Sigmoid colon (tissue), 7 donors: Measurements from ENCODE around the gene SAFB. TPM values are rescaled to one million over a fixed set of nuclear protein-coding genes. Genes with fewer than 3 reads are reported as not detected.

ENCODE experiments used
- DNase-seq: peaks from one replicate; pipeline ENCODE4 v3.0.0-alpha.2; 2019
- H3K27ac ChIP-seq, 4 donors: fragments of 200-600 bp; sonication (generic); one replicate each; pipeline ENCODE4 v1.5.1; 2016 to 2019; ENCODE audit warnings: mild to moderate bottlenecking in 1 of 4
- H3K27me3 ChIP-seq, 3 donors: fragments of 200-600 bp; sonication (generic); one replicate each; pipeline ENCODE4 v1.5.1; 2019; ENCODE audit warnings: mild to moderate bottlenecking in 1 of 3
- H3K36me3 ChIP-seq, 4 donors: fragments of 200-600 bp; sonication (generic); one replicate each; pipeline ENCODE4 v1.5.1; 2016 to 2019
- H3K4me1 ChIP-seq, 4 donors: fragments of 200-600 bp; sonication (generic); one replicate each; pipeline ENCODE4 v1.5.1; 2017 to 2019
- H3K4me3 ChIP-seq, 4 donors: fragments of 200-600 bp; sonication (generic); one replicate each; pipeline ENCODE4 v1.5.1; 2017 to 2019; ENCODE audit warnings: mild to moderate bottlenecking in 2 of 4, moderate library complexity in 1 of 4
- H3K9me3 ChIP-seq, 4 donors: fragments of 200-600 bp in 3 of 4; sonication (generic) in 3 of 4; one replicate each; pipeline versions ENCODE4 v1.5.1 to v1.6.1; 2013 to 2019
- CTCF ChIP-seq, 4 experiments: fragments of 450-650 bp in 3 of 4; fragments of 200-600 bp in 1 of 4; IDR thresholded peaks; one replicate each; pipeline ENCODE4 v1.5.1; 2016 to 2019; ENCODE audit warnings: antibody characterized with exemption in 4 of 4, mild to moderate bottlenecking in 3 of 4, moderate library complexity in 2 of 4
- EP300 ChIP-seq, 4 donors: sonication (generic); formaldehyde crosslinking; IDR thresholded peaks; one replicate each; pipeline ENCODE4 v1.6.1; 2017; ENCODE audit warnings: antibody characterized with exemption in 4 of 4
- POLR2A ChIP-seq, 2 donors: fragments of 450-650 bp; IDR thresholded peaks; one replicate each; pipeline ENCODE4 v1.6.1; 2016; ENCODE audit warnings: antibody characterized with exemption in 2 of 2, mild to moderate bottlenecking in 2 of 2, moderate library complexity in 2 of 2
- POLR2AphosphoS5 ChIP-seq, 4 donors: sonication (generic); formaldehyde crosslinking; IDR thresholded peaks; one replicate each; pipeline ENCODE4 v1.6.1; 2017; ENCODE audit warnings: antibody characterized with exemption in 4 of 4
- WGBS, 2 donors: extraction: QIAGEN DNeasy Blood & Tissue Kit; methylation state at CpG; one replicate each; pipeline ENCODE4 v1.1.7; 2013; 5-methylcytosine and 5-hydroxymethylcytosine counted together
- intact Hi-C: fragments of 100-400 bp; cut with DNase I; formaldehyde crosslinking; loops from one replicate; pipeline ENCODE4 v1.15.1; 2023
- polyA plus RNA-seq, 3 donors: library from polyadenylated mRNA; stranded (reverse); fragments of 200-250 nt; gene quantifications; one replicate each; pipeline ENCODE4 v1.2.3, GENCODE V29; 2013
- total RNA-seq, 4 donors: library from RNA; depleted of rRNA; stranded (reverse); fragments of >200 nt; gene quantifications; one replicate each; pipeline ENCODE4 v1.1.0, GENCODE V29; 2016
- donor health status: healthy with polysubstance abuse.
- donor health status: Bipolar disorder and iron deficiency.
- donor health status: healthy.

The SAFB gene
- total and polyA plus RNA-seq, 7 donors = 25.7 to 75.9 (median 54.6) TPM

- Histone ChIP-seq H3K27me3 (no peaks in the 10 kb centered on the region), H3K9me3 (no peaks in the 10 kb centered on the region), H3K4me3 (no peak overlapping the region), H3K27ac (no peak overlapping the region), H3K36me3 (peaks cover 50 to 67% (median 57%) of the 10 kb centered on the region in 4 donors), H3K4me1 (peaks cover 0 to 19% (median 17%) of the 10 kb centered on the region in 4 donors)
- no peak for TF ChIP-seq EP300 (IDR thresholded peaks at IDR 0.05)
- no peak for TF ChIP-seq POLR2A (IDR thresholded peaks at IDR 0.05)
- no peak for TF ChIP-seq CTCF (IDR thresholded peaks at IDR 0.05)
- TF ChIP-seq POLR2AphosphoS5 (IDR thresholded peaks at IDR 0.05) = no peak
- intact Hi-C loops = no loop called here
- DNase-seq = no peak
- WGBS, 2 donors = 78 to 88% methylated on average over 23 of the region's 23 CpGs
These were observed 35.2 kb upstream of the SAFB start for GRCh38 chr19:5587661-5588060.

GRCh38 chr19:5588441-5588840 lies 34.4 kb upstream of the SAFB start:
- intact Hi-C loops = no loop called here
- H3K9me3 ChIP-seq = no peaks in the 10 kb centered on the region
- no peak overlapping the region for H3K4me3 ChIP-seq
- WGBS, 2 donors = 93% methylated on average over 10 of the region's 10 CpGs
- no peak overlapping the region for H3K27ac ChIP-seq
- peaks cover 57 to 73% (median 65%) of the 10 kb centered on the region in 4 donors for H3K36me3 ChIP-seq
- no peak for DNase-seq
- peaks cover 0 to 19% (median 17%) of the 10 kb centered on the region in 4 donors for H3K4me1 ChIP-seq
- no peak for TF ChIP-seq EP300 (IDR thresholded peaks at IDR 0.05)
- no peak for TF ChIP-seq POLR2AphosphoS5 (IDR thresholded peaks at IDR 0.05)
- no peak for TF ChIP-seq POLR2A (IDR thresholded peaks at IDR 0.05)
- TF ChIP-seq CTCF (IDR thresholded peaks at IDR 0.05) = no peak
- H3K27me3 ChIP-seq = no peaks in the 10 kb centered on the region

GRCh38 chr19:5588906-5589676 lies 33.8 kb upstream of the SAFB start:
- Histone ChIP-seq H3K9me3 (no peaks in the 10 kb centered on the region), H3K27ac (no peak overlapping the region), H3K4me1 (peaks cover 0 to 19% (median 17%) of the 10 kb centered on the region in 4 donors), H3K4me3 (no peak overlapping the region), H3K36me3 (peaks cover 64 to 79% (median 70%) of the 10 kb centered on the region in 4 donors), H3K27me3 (no peaks in the 10 kb centered on the region)
- WGBS, 2 donors = 88 to 91% methylated on average over 30 of the region's 30 CpGs
- intact Hi-C loops = no loop called here
- TF ChIP-seq CTCF (IDR thresholded peaks at IDR 0.05) = no peak
- no peak for TF ChIP-seq POLR2AphosphoS5 (IDR thresholded peaks at IDR 0.05)
- TF ChIP-seq EP300 (IDR thresholded peaks at IDR 0.05) = no peak
- TF ChIP-seq POLR2A (IDR thresholded peaks at IDR 0.05) = no peak
- DNase-seq = no peak

DNA sequence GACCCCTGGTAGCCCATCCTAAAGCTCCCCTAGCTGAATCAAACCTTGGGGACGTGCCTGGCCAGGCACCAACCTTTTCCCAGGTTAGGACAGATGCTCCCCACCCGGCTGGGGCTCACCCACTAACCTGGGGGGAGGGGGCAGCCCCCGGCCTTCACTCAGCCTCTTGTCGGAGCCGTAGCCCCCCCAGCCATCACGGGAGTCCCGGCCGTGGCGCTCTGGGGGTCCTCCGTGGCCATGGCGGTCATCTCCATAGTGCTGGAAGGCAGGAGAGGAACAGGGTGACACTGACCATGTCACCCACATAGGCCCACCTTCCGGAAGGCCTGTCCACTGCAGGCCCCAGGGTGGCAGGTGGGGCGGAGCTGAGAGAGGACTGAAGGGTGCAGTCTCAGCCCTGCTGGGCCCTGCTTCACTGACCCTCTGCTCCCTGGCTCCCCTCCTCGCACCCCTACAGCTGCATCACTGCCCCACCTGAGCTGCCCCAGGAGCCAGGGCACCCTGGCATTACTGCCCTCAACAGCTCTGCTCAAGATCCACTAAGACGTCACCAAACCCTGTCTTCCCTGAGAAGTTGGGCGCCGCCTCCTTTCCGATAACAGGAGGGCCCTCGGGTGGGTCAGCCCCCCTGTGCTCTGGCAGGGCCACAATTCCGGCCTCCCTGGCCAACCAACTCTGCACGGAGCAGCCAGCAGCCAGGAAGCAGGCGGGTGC lies 32.6 kb upstream of the SAFB start:
- peaks cover 0 to 16% (median 15%) of the 10 kb centered on the region in 4 donors for H3K4me1 ChIP-seq
- no peaks in the 10 kb centered on the region for H3K27me3 ChIP-seq
- peaks cover 76 to 91% (median 82%) of the 10 kb centered on the region in 4 donors for H3K36me3 ChIP-seq
- no peak overlapping the region for H3K27ac ChIP-seq
- WGBS, 2 donors = 95% methylated on average over 22 of the region's 22 CpGs
- intact Hi-C loops = no loop called here
- TF ChIP-seq EP300 (IDR thresholded peaks at IDR 0.05) (no peak), POLR2A (IDR thresholded peaks at IDR 0.05) (no peak), POLR2AphosphoS5 (IDR thresholded peaks at IDR 0.05) (no peak)
- no peaks in the 10 kb centered on the region for H3K9me3 ChIP-seq
- H3K4me3 ChIP-seq = no peak overlapping the region
- DNase-seq = no peak

- TF ChIP-seq POLR2A (IDR thresholded peaks at IDR 0.05) = no peak
- TF ChIP-seq CTCF (IDR thresholded peaks at IDR 0.05) = no peak
- no peak for TF ChIP-seq EP300 (IDR thresholded peaks at IDR 0.05)
- no peak for TF ChIP-seq POLR2AphosphoS5 (IDR thresholded peaks at IDR 0.05)
- 95 to 96% methylated on average over 9 of the region's 9 CpGs for WGBS, 2 donors
- peaks cover 77 to 96% (median 87%) of the 10 kb centered on the region in 4 donors for H3K36me3 ChIP-seq
These were observed 32.1 kb upstream of the SAFB start for GRCh38 chr19:5590865-5591154.

More at GRCh38 chr19:5590865-5591154, 32.1 kb upstream of the SAFB start:
- Histone ChIP-seq H3K27me3 (no peaks in the 10 kb centered on the region), H3K9me3 (no peaks in the 10 kb centered on the region), H3K27ac (no peak overlapping the region), H3K4me1 (peaks cover 0 to 11% (median 10%) of the 10 kb centered on the region in 4 donors), H3K4me3 (no peak overlapping the region)
- intact Hi-C loops = no loop called here
- DNase-seq = no peak
